ENCODE results near the gene SRC. TPM values are rescaled to one million over a fixed set of nuclear protein-coding genes. Genes with fewer than 3 reads are reported as not detected.

The SRC gene
- total RNA-seq, 1 experiment from 2014 or later: 55.6 TPM

- no peaks in the 10 kb centered on the region for H3K36me3 ChIP-seq (ENCODE audit: low read depth, low read length)
- CTCF ChIA-PET: interaction anchor here (0.6 kb wide), 1 partner anchor 153 kb away, joined by 3 read pairs; no protein-coding TSS in a partner anchor
- TF ChIP-seq CTCF (conservative IDR thresholded peaks at IDR 0.05; ENCODE audit: low read depth, low read length) (no peak), EZH2 (IDR thresholded peaks at IDR 0.05; ENCODE audit: low read length, unreplicated experiment) (no peak), EZH2phosphoT487 (IDR thresholded peaks at IDR 0.05; ENCODE audit: borderline replicate concordance, low read length) (no peak)
- peaks cover 51% of the 10 kb centered on the region for H3K27me3 ChIP-seq (ENCODE audit: low read length)
- no peak overlapping the region for H2AFZ ChIP-seq (ENCODE audit: low read length)
- intact Hi-C loops (cut with micrococcal nuclease): no loop called here
- no peak overlapping the region for H3K4me3 ChIP-seq (ENCODE audit: low read length)
- no peaks in the 10 kb centered on the region for H3F3A ChIP-seq (ENCODE audit: low read length, unreplicated experiment)
- no peak overlapping the region for H3K9ac ChIP-seq (ENCODE audit: low read length)
- no peaks in the 10 kb centered on the region for H3K4me1 ChIP-seq (ENCODE audit: insufficient read depth, low read length)
- no peaks in the 10 kb centered on the region for H3K9me3 ChIP-seq (ENCODE audit: low read length)
- DNase-seq (no peak), ATAC-seq (no peak)
- H3K4me2 ChIP-seq (ENCODE audit: low read length): no peak overlapping the region
- POLR2A ChIA-PET (ENCODE audit: unreplicated experiment): no interaction called here
- H4K20me1 ChIP-seq (ENCODE audit: low read length): no peaks in the 10 kb centered on the region
- no peaks in the 10 kb centered on the region for H3K79me2 ChIP-seq (ENCODE audit: low read length)
- no peaks in the 10 kb centered on the region for H3K9me2 ChIP-seq (replicated peaks; ENCODE audit: low read length)
- H3K27ac ChIP-seq (ENCODE audit: low read length): no peak overlapping the region
- BruUV-seq (replicated peaks): no TSS peak
These were observed 77.6 kb downstream of the SRC start for GRCh38 chr20:37423545-37423944.

DNA sequence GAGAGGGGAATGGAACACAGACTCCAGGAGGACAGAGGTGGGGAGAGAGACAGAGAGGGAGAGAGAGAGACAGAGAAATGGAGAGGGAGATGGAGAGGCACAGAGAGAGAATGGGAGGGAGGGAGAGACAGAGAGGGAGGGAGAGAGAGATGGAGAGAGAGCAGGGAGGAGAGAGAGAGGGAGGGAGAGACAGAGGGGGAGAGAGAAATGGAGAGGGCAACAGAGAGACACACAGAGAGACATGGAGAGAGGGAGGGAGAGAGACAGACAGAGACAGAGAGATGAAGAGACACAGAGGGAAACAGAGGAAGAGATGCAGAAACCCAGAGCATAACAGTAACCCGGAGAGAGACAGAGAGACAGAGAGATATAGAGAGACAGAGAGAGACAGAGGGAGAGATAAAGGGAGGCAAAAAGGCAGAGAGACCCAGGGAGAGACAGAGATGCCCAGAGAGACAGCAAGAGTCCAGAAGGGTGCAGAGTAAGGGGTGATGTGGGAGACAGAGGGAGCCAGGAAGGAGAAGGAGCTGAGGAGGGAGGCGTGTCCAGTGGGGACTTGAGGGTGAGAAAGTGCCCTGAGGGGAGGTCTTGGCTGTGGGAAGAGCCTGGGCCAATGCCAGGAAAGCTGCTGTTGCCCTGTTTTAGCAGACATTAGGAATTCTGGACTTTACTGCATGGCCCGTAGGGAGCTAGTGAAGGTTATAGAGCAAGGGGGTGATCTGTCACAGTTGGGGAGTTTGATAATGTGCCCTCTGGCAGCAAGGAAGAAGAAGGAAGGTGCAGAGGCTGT, 78.3 kb downstream of the SRC start:
- H4K20me1 ChIP-seq (ENCODE audit: low read length): no peaks in the 10 kb centered on the region
- intact Hi-C loops (cut with micrococcal nuclease): no loop called here
- no peaks in the 10 kb centered on the region for H3F3A ChIP-seq (ENCODE audit: low read length, unreplicated experiment)
- no peak overlapping the region for H3K4me3 ChIP-seq (ENCODE audit: low read length)
- TF ChIP-seq EZH2 (IDR thresholded peaks at IDR 0.05; ENCODE audit: low read length, unreplicated experiment) (no peak), CTCF (conservative IDR thresholded peaks at IDR 0.05; ENCODE audit: low read depth, low read length) (no peak), EZH2phosphoT487 (IDR thresholded peaks at IDR 0.05; ENCODE audit: borderline replicate concordance, low read length) (no peak)
- CTCF ChIA-PET: interaction anchor here (0.5 to 0.6 kb wide), 2 partner anchors 154 to 1210 kb away, joined by 3 read pairs; no protein-coding TSS in a partner anchor
- no peaks in the 10 kb centered on the region for H3K9me2 ChIP-seq (replicated peaks; ENCODE audit: low read length)
- H3K79me2 ChIP-seq (ENCODE audit: low read length): no peaks in the 10 kb centered on the region
- H2AFZ ChIP-seq (ENCODE audit: low read length): no peak overlapping the region
- POLR2A ChIA-PET (ENCODE audit: unreplicated experiment): no interaction called here
- no peak overlapping the region for H3K9ac ChIP-seq (ENCODE audit: low read length)
- DNase-seq: no peak
- H3K27ac ChIP-seq (ENCODE audit: low read length): no peak overlapping the region
- no peak for ATAC-seq
- H3K4me2 ChIP-seq (ENCODE audit: low read length): no peak overlapping the region
- no peaks in the 10 kb centered on the region for H3K36me3 ChIP-seq (ENCODE audit: low read depth, low read length)
- H3K9me3 ChIP-seq (ENCODE audit: low read length): no peaks in the 10 kb centered on the region
- H3K27me3 ChIP-seq (ENCODE audit: low read length): peaks cover 59% of the 10 kb centered on the region
- no TSS peak for BruUV-seq (replicated peaks)
- H3K4me1 ChIP-seq (ENCODE audit: insufficient read depth, low read length): no peaks in the 10 kb centered on the region

- Histone ChIP-seq H3K27ac (ENCODE audit: low read length) (no peak overlapping the region), H3K9me2 (replicated peaks; ENCODE audit: low read length) (no peaks in the 10 kb centered on the region), H3K4me1 (ENCODE audit: insufficient read depth, low read length) (no peaks in the 10 kb centered on the region), H3K79me2 (ENCODE audit: low read length) (no peaks in the 10 kb centered on the region), H4K20me1 (ENCODE audit: low read length) (no peaks in the 10 kb centered on the region), H3K4me3 (ENCODE audit: low read length) (no peak overlapping the region), H3K4me2 (ENCODE audit: low read length) (no peak overlapping the region), H3K27me3 (ENCODE audit: low read length) (peaks cover 62% of the 10 kb centered on the region), H3K9me3 (ENCODE audit: low read length) (no peaks in the 10 kb centered on the region), H3K36me3 (ENCODE audit: low read depth, low read length) (no peaks in the 10 kb centered on the region), H2AFZ (ENCODE audit: low read length) (no peak overlapping the region), H3K9ac (ENCODE audit: low read length) (no peak overlapping the region), H3F3A (ENCODE audit: low read length, unreplicated experiment) (no peaks in the 10 kb centered on the region)
- DNase-seq: no peak
- no TSS peak for BruUV-seq (replicated peaks)
- intact Hi-C loops (cut with micrococcal nuclease): no loop called here
- no peak for TF ChIP-seq CTCF (conservative IDR thresholded peaks at IDR 0.05; ENCODE audit: low read depth, low read length)
- no peak for TF ChIP-seq EZH2phosphoT487 (IDR thresholded peaks at IDR 0.05; ENCODE audit: borderline replicate concordance, low read length)
- TF ChIP-seq EZH2 (IDR thresholded peaks at IDR 0.05; ENCODE audit: low read length, unreplicated experiment): no peak
- ATAC-seq: no peak
- POLR2A ChIA-PET (ENCODE audit: unreplicated experiment): no interaction called here
- CTCF ChIA-PET: no interaction called here
These were observed 79.2 kb downstream of the SRC start for GRCh38 chr20:37425103-37425625.

Data from PC-3 (cell line).